CD4-positive, alpha-beta T cell treated with Interferon alpha-2 for 1 hour (primary cell): ENCODE measurements around the gene ERC2.

ENCODE experiments used
- DNase-seq, 2 donors: peaks; one replicate each; pipeline ENCODE4 v3.0.0-alpha.2; 2020 to 2022

Gene ERC2

DNA sequence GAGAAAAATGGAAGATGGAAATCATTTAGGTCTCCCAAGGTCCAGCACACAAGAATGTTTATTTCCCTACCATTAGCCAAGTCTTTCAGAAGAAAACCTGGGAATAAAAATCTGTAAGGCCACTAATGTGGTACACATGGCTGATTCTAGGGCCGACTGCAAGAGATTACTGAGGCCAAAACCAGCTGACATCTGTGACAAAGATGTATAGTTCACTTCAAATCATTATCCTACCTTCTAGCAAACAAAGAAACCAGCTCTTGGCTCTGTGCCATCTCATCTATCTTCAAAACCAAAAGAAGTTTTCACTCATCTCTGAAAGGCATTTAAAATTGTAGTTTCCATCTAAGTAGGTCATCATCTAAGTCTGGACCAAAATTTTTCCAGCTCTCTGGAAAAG is 43.9 kb downstream of the ERC2 start:
- no peak for DNase-seq

GRCh38 chr3:56423661-56424099 is 44.6 kb downstream of the ERC2 start:
- DNase-seq = no peak

GRCh38 chr3:56422316-56422715 is 46.0 kb downstream of the ERC2 start:
- DNase-seq = no peak

GRCh38 chr3:56421205-56421604 is 47.1 kb downstream of the ERC2 start:
- DNase-seq = no peak

GRCh38 chr3:56415652-56416051 is 52.6 kb downstream of the ERC2 start:
- no peak for DNase-seq

DNA sequence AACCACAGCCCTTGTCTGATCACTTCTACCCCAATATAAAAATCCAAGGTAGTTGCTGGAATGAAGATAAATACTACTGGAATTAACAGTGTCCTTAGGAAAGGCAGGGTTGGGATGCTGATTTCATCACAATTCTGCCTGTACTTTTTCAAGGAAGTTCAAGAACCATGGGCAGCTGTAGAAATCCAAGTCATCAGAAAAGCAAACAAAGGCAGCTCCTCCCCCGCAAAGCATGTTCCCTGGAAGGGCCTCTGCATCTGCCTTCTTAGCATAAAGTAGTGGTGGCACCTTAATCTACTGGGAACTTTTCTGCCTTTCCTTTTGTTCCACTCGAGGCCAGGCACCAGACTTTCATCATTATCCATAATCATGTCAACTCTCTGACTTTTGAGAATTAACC is 54.4 kb downstream of the ERC2 start:
- DNase-seq = no peak

- no peak for DNase-seq
Measured at GRCh38 chr3:56411166-56411565, 57.1 kb downstream of the ERC2 start.

GRCh38 chr3:56410576-56410975 is 57.7 kb downstream of the ERC2 start:
- no peak for DNase-seq

DNA sequence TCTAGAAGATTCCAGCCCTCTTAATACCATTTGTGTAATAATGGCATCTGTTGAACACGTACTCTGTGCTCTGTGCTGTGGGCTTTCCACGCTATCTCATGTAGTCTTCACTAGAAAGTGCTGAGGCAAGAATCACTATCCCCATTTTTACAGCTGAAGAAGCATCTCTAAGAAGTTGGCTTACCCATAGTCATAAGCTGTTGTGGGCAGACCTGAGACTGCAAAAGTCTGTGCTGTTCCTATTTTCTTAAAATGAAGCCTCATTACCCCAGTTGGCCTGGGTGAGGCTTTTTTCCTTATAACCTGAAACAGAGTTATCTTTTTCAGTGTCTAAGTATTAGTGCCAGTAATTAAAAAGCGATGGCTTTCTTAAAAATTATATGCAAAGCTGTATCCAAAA is 58.5 kb downstream of the ERC2 start:
- no peak for DNase-seq

- no peak for DNase-seq
Measured at GRCh38 chr3:56408761-56409196, 59.5 kb downstream of the ERC2 start.

DNA sequence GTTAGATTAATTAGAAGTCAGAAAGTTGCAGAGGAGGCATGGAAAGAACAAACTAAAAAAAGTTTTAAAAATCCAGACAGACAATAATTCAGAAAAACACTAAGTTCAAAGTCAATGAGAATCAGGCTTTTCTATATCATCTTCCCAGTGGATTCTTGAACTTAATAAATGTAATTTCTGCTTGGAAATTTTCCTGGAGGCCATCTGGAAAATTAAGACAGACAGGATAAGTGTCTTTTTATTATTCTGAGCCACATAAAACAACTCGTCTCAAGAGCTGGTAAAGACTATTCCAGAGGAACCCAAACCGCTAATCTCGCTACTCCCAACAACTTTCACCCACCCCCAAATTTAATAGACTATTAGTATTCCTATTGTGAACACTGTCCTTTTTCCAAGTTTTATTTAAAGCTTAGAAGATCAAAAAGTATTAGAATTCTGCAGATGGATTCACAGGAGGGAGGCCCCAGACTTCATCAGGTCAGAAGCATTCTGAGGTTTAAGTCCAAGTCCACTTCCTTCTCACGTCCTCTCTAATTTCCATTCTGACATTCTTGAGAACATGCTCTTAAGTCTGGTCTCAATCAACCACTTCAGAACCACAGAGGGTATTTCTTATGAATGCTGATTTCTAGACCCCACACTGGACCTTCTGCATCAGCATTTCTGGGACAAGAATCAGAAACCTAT is 61.3 kb downstream of the ERC2 start:
- DNase-seq = no peak

DNA sequence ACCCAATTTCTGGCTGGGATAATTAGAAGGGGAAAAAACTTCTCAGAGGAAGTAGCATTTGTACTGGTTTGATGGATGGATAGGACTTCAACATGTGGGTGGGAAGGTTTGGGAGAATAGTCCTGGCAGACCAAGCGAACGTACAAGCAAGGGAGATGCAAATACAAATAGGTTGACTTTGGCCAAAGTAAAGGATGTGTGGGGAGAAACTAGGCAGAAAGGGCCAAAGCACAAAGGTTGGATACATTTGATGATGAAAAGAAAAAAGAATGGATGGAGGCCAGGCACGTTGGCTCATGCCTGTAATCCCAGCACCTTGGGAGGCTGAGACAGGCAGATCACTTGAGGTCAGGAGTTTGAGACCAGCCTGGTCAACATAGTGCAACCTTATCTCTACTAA is 63.4 kb downstream of the ERC2 start:
- DNase-seq = no peak

DNA sequence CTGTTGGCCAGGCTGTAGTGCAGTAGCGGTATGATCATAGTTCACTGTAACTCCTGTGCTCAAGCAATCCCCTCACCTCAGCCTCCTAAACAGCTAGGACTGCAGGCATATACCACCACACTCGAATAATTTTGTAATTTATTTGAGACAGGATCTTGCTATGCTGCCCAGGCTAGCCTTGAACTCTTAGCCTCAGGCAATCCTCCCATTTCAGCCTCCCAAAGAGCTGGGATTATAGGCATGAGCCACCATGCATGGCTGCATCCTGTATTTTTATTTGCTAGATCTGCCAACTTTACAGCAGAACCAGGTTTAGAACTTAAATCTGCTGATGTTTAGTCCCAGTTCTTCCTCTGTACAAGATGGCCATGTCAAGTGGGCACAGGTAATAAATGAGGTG is 69.6 kb downstream of the ERC2 start:
- DNase-seq = no peak

DNA sequence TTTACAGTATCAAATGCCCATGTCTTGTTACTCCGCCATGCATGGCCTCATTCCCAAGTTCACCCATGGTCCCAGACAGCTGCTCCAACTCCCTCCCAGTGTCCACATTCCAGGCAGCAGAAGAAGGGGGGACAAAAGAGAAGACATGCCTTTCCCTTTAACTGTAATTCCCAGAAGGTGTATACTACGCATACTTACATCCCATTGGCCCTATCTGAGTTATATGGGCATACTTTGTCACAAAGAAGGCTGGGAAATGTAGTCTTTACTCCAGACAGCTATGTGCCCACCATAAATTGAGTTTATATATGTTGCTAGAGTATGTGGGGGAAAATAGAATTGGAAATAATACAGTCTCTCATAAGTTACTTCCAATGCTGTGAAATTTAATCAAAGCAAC is 70.5 kb downstream of the ERC2 start:
- no peak for DNase-seq

DNA sequence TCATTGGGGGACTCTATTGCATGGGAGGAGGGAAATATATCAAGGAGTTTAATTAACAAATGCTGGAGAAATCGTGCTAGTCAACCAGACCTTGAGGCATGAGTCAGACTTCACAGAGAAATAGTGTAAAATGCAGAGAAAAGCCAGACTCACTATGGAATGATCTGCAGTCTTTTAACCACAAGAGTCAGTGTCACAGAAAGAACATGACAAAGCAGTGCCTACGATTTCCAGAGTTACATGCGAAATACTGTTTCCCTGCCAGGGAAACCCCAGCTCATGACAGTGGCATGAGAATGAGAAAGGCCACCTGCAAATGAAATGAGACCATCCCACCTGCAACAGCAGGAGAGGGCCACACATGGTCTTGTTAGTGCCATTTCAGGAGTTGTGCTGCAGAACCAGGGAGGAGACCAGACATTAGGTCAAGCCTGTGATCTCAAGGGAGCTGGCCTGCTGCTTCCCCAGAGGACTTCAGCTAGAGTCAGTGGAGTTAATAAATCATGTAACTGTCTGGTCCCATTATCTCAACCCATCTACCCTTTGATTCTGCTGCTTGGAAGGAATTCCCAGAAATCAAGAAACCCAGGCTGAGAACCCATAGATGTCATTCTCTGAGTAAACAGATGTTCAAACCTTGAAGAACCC is 79.0 kb downstream of the ERC2 start:
- no peak for DNase-seq

GRCh38 chr3:56383092-56383491 is 85.2 kb downstream of the ERC2 start:
- no peak for DNase-seq

DNA sequence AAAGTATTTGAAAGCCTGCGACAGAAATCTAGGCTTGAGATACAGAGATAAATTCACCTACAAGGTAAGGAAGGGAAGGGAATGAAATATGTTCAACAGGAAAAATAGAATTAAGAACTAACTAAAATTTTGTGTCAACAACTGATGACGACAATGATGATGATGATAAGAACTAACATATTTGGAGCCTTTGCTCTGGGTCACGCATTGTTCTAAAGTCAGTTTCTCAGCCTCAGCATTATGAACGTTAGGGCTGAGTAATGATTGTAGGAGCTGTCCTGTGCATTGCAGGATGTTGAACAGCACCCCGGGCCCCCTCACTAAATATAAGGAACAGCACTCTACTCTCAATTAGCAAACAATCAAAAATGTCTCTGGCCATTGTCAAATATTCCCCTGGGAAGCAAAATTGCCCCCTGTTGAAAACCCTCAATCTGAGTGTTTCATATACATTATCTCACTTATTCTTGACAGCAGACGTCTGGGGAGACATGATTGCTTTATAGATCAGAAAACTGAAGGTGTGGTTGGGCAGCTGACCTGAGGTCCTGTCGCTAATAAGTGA is 88.5 kb downstream of the ERC2 start:
- no peak for DNase-seq

GRCh38 chr3:56375654-56376053 is 92.6 kb downstream of the ERC2 start:
- no peak for DNase-seq

GRCh38 chr3:56373386-56373785 is 94.9 kb downstream of the ERC2 start:
- DNase-seq = no peak

GRCh38 chr3:56370991-56371775 is 97.1 kb downstream of the ERC2 start:
- no peak for DNase-seq

- DNase-seq = no peak
Measured at GRCh38 chr3:56369914-56370313, 98.4 kb downstream of the ERC2 start.

GRCh38 chr3:56368846-56369245 is 99.4 kb downstream of the ERC2 start:
- DNase-seq = no peak

- DNase-seq = no peak
Measured at GRCh38 chr3:56366641-56367162, 101.6 kb downstream of the ERC2 start.
